A673 (cell line): ENCODE data around the gene RASGRP1.

Experiments
- CTCF ChIP-seq: fragments of 300-800, 200-600 bp; sonication (generic); conservative IDR thresholded peaks from 2 replicates; pipeline ENCODE4 v1.5.1; 2017; ENCODE audit warnings: low read depth, mild to moderate bottlenecking, antibody characterized with exemption, low read length, moderate library complexity, mixed read lengths
- EZH2 ChIP-seq: fragments of 200-600 bp; sonication (generic); IDR thresholded peaks from 2 replicates; pipeline ENCODE4 v1.6.1; 2017; ENCODE audit warnings: borderline replicate concordance, low read depth, mild to moderate bottlenecking, mixed read lengths, antibody characterized with exemption, low read length; ENCODE audit not compliant: poor library complexity, severe bottlenecking

GRCh38 chr15:38562278-38562677 lies 2.3 kb downstream of the RASGRP1 start:
- TF ChIP-seq EZH2 (no peak), CTCF (no peak)
